Stimulated activated CD8-positive, alpha-beta memory T cell treated with anti-CD3 and anti-CD28 coated beads, Interleukin-12 subunit alpha, Interleukin-12 subunit beta, amount 100 ng/mL, for 24 hours (primary cell): Measurements from ENCODE around the gene LDLR.

Experiments
- DNase-seq: peaks from one replicate; pipeline ENCODE4 v3.0.0-alpha.2; 2020; ENCODE audit errors: extremely low read depth

LDLR gene

GRCh38 chr19:11089254-11090013, at the start of gene LDLR:
LDLR (plus strand) TSS chr19:11089463; CDS start chr19:11089549, 86 bp downstream.
- DNase-seq = peak; percentile 49

- DNase-seq = no peak
These were observed 48.1 kb upstream of the LDLR start for GRCh38 chr19:11041194-11041593.

- DNase-seq = no peak
These were observed 47.2 kb upstream of the LDLR start for GRCh38 chr19:11041966-11042627.

GRCh38 chr19:11044431-11044830, 44.8 kb upstream of the LDLR start:
- DNase-seq = no peak

- no peak for DNase-seq
These were observed 43.7 kb upstream of the LDLR start for GRCh38 chr19:11045536-11045935.

- no peak for DNase-seq
These were observed 42.5 kb upstream of the LDLR start for GRCh38 chr19:11046605-11047354.

- DNase-seq = no peak
These were observed 41.4 kb upstream of the LDLR start for GRCh38 chr19:11047866-11048265.

GRCh38 chr19:11050323-11051114, 38.7 kb upstream of the LDLR start:
- DNase-seq = no peak

GRCh38 chr19:11053817-11054195, 35.5 kb upstream of the LDLR start:
- DNase-seq = no peak

- no peak for DNase-seq
These were observed 35.1 kb upstream of the LDLR start for GRCh38 chr19:11054200-11054599.

- DNase-seq = no peak
These were observed 34.6 kb upstream of the LDLR start for GRCh38 chr19:11054628-11055027.

GRCh38 chr19:11058246-11059030, 30.8 kb upstream of the LDLR start:
- DNase-seq = no peak

- no peak for DNase-seq
These were observed 29.5 kb upstream of the LDLR start for GRCh38 chr19:11059511-11060358.

GRCh38 chr19:11061952-11062351, 27.3 kb upstream of the LDLR start:
- no peak for DNase-seq

- DNase-seq = no peak
These were observed 25.8 kb upstream of the LDLR start for GRCh38 chr19:11063434-11063833.

GRCh38 chr19:11064831-11065303, 24.4 kb upstream of the LDLR start:
- no peak for DNase-seq

GRCh38 chr19:11066326-11066725, 22.9 kb upstream of the LDLR start:
- no peak for DNase-seq

GRCh38 chr19:11067356-11068113, 21.7 kb upstream of the LDLR start:
- no peak for DNase-seq

- DNase-seq = no peak
These were observed 19.7 kb upstream of the LDLR start for GRCh38 chr19:11069561-11069960.
